ENCODE data around the gene MAPK14. TPM values are rescaled to one million over a fixed set of nuclear protein-coding genes. Genes with fewer than 3 reads are reported as not detected.

The MAPK14 gene
- total RNA-seq, 2 donors from 2014 or later = 62.2 to 76.1 TPM

DNA sequence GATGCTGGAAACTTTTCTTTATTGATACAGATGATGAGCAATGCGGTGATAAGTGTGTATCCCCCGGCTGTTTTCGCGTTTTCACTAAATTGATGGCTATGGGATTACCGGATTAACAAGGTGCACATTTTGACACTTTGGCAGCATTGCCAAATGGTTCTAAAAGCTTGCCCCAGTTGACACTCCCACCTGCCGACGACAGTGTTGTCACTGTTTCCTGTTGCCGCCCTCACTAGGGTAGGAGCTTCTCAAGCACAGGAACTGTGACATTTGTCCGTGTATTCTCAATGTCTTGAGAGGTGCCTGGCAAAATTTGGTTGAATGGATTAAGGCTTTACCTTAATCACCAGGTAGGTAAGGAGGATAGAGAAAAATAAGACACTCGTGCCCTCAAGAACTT, 92.9 kb downstream of the MAPK14 start:
- Histone ChIP-seq H3K9ac (ENCODE audit: low read depth in 2 of 2, low read length in 2 of 2) (peak overlapping the region in 1 of 2 donors; percentile 89), H3K36me3 (no peaks in the 10 kb centered on the region), H3K4me3 (no peak overlapping the region), H3K9me3 (no peaks in the 10 kb centered on the region), H3K27ac (peak overlapping the region; percentile 66), H3K4me1 (peaks cover 6% of the 10 kb centered on the region), H3K27me3 (no peaks in the 10 kb centered on the region)
- TF ChIP-seq, protein P1, sequence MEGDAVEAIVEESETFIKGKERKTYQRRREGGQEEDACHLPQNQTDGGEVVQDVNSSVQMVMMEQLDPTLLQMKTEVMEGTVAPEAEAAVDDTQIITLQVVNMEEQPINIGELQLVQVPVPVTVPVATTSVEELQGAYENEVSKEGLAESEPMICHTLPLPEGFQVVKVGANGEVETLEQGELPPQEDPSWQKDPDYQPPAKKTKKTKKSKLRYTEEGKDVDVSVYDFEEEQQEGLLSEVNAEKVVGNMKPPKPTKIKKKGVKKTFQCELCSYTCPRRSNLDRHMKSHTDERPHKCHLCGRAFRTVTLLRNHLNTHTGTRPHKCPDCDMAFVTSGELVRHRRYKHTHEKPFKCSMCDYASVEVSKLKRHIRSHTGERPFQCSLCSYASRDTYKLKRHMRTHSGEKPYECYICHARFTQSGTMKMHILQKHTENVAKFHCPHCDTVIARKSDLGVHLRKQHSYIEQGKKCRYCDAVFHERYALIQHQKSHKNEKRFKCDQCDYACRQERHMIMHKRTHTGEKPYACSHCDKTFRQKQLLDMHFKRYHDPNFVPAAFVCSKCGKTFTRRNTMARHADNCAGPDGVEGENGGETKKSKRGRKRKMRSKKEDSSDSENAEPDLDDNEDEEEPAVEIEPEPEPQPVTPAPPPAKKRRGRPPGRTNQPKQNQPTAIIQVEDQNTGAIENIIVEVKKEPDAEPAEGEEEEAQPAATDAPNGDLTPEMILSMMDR (IDR thresholded peaks at IDR 0.05) = no peak
- intact Hi-C loops (cut with DNase I) = loop anchor here (5.0 to 10.0 kb wide), 2 partner anchors 184 to 242 kb away; no protein-coding TSS in a partner anchor
- peak; percentile 72 for DNase-seq

GRCh38 chr6:36120979-36121786, 93.6 kb downstream of the MAPK14 start:
- H3K4me1 ChIP-seq = peaks cover 4% of the 10 kb centered on the region

DNA sequence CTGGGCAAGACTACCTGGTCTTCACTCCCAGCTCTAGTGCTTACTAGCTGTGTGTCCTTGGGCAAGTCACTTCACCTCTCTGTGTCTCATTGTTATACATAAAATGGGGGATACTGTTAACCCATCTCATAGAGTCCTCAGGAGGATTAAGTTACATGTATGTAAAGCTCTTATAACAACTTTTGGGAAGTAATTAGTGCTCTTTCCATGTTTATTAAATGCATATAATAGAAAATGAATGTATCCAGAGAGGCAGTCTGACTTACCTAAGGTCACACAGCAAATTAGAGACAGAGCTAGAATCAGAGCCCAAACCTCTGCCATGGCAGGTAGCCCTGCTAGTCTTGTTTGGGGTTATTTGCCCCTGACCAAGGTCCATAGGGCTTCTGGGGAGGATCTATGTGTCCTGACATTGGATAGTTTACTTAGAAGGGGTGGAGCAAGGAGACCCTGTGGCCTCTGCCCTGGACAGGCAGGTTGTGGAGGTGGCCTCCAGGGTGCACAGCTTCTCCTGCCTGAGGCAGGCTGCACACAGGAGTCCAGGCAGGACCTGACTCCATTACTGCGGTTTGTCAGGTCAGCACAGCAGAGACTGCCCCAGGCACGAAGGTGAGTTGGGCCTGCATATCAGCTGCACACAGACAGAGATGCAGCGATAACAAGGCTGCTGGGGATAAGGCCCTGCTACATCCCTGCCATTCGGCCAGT, 94.3 kb downstream of the MAPK14 start:
- intact Hi-C loops (cut with DNase I) = loop anchor here (2.0 to 10.0 kb wide), 3 partner anchors 75 to 240 kb away; partner anchors contain the start of gene BRPF3
- H3K9ac ChIP-seq (ENCODE audit: low read depth in 2 of 2, low read length in 2 of 2) = peak overlapping the region in 1 of 2 donors; percentile 89
- DNase-seq = no peak
- TF ChIP-seq, protein P1 (IDR thresholded peaks at IDR 0.05) = no peak
- H3K9me3 ChIP-seq = no peaks in the 10 kb centered on the region
- H3K4me1 ChIP-seq = peaks cover 4% of the 10 kb centered on the region
- H3K36me3 ChIP-seq = no peaks in the 10 kb centered on the region
- H3K4me3 ChIP-seq = no peak overlapping the region
- no peaks in the 10 kb centered on the region for H3K27me3 ChIP-seq
- peak overlapping the region; percentile 66 for H3K27ac ChIP-seq

More at GRCh38 chr6:36120979-36121786, 93.6 kb downstream of the MAPK14 start:
- Histone ChIP-seq H3K27me3 (no peaks in the 10 kb centered on the region), H3K9ac (ENCODE audit: low read depth in 2 of 2, low read length in 2 of 2) (peak overlapping the region in 1 of 2 donors; percentile 89), H3K9me3 (no peaks in the 10 kb centered on the region), H3K36me3 (no peaks in the 10 kb centered on the region), H3K27ac (peak overlapping the region; percentile 66), H3K4me3 (no peak overlapping the region)
- TF ChIP-seq, protein P1 (IDR thresholded peaks at IDR 0.05) = no peak
- intact Hi-C loops (cut with DNase I) = loop anchor here (5.0 to 10.0 kb wide), 2 partner anchors 184 to 241 kb away; no protein-coding TSS in a partner anchor
- peak; percentile 88 for DNase-seq

- no peak overlapping the region for H3K27ac ChIP-seq
- no peak overlapping the region for H3K4me3 ChIP-seq
- DNase-seq = no peak
- TF ChIP-seq, protein P1 (IDR thresholded peaks at IDR 0.05) = no peak
- H3K27me3 ChIP-seq = no peaks in the 10 kb centered on the region
- H3K4me1 ChIP-seq = peaks cover 4% of the 10 kb centered on the region
- intact Hi-C loops (cut with DNase I) = loop anchor here (2.0 to 10.0 kb wide), 3 partner anchors 74 to 240 kb away; partner anchors contain the start of gene BRPF3
- no peaks in the 10 kb centered on the region for H3K9me3 ChIP-seq
- H3K36me3 ChIP-seq = no peaks in the 10 kb centered on the region
- no peak overlapping the region for H3K9ac ChIP-seq (ENCODE audit: low read depth in 2 of 2, low read length in 2 of 2)
Observed at GRCh38 chr6:36122495-36123269, 95.1 kb downstream of the MAPK14 start.

All from colonic mucosa (tissue), 4 donors.